HEK293 (cell line): Measurements from ENCODE around the gene SERGEF.

Experiments
- CTCF ChIA-PET: fragments of 350-600 bp; formaldehyde crosslinking; extraction: SDS; loops from one replicate; lab custom pipeline; 2021; ENCODE audit warnings: antibody characterized with exemption; lab: Yijun Ruan, JAX
- POLR2A ChIA-PET: fragments of 300-600 bp; formaldehyde crosslinking; extraction: SDS; loops from one replicate; lab custom pipeline; 2020; ENCODE audit warnings: antibody characterized with exemption, inconsistent platforms; lab: Yijun Ruan, JAX
- H3K27ac ChIP-seq: fragments of 200-500 bp; sonication (Bioruptor generic); 2 replicates; pipeline ENCODE4 v1.5.1; 2014; ENCODE audit warnings: low read depth, low read length, control low read depth, inconsistent platforms; ENCODE audit errors: extremely low read depth
- H3K36me3 ChIP-seq, 2 experiments: fragments of 200-500 bp in 1 of 2; sonication (Bioruptor generic) in 1 of 2; 1 replicate in 1 of 2; 2 replicates in 1 of 2; pipeline ENCODE4 v1.5.1; 2014 to 2017; ENCODE audit warnings: inconsistent platforms in 2 of 2, low read length in 2 of 2; ENCODE audit not compliant: control insufficient read depth in 2 of 2, insufficient read depth in 1 of 2
- H3K4me1 ChIP-seq: fragments of 200-500 bp; sonication (Bioruptor generic); 2 replicates; pipeline ENCODE4 v1.5.1; 2014; ENCODE audit warnings: mild to moderate bottlenecking, low read length, inconsistent platforms; ENCODE audit not compliant: control insufficient read depth, insufficient read depth
- H3K4me3 ChIP-seq: 2 replicates; pipeline ENCODE4 v1.5.1; 2011; ENCODE audit warnings: low read depth, mild to moderate bottlenecking, control low read depth, low read length, moderate library complexity
- H3K9me3 ChIP-seq: fragments of 200-500 bp; sonication (Bioruptor generic); 2 replicates; pipeline ENCODE4 v1.5.1; 2014; ENCODE audit warnings: low read depth, low read length, inconsistent platforms; ENCODE audit not compliant: control insufficient read depth, insufficient read depth
- GLI2 ChIP-seq: fragments of 450-650 bp; formaldehyde crosslinking; IDR thresholded peaks from 2 replicates; pipeline ENCODE4; 2017; ENCODE audit warnings: missing biosample characterization, missing genetic modification characterization, low read depth, borderline replicate concordance
- HOXD13 ChIP-seq: sonication (generic); formaldehyde crosslinking; IDR thresholded peaks from 2 replicates; pipeline ENCODE4 v1.8.0; 2022; ENCODE audit warnings: missing genetic modification reagents, borderline replicate concordance
- KLF10 ChIP-seq: fragments of 450-650 bp; IDR thresholded peaks from 2 replicates; pipeline ENCODE4 v1.5.1; 2018; ENCODE audit warnings: missing biosample characterization, mild to moderate bottlenecking, missing genetic modification characterization
- KLF8 ChIP-seq: fragments of 450-650 bp; formaldehyde crosslinking; IDR thresholded peaks from 2 replicates; pipeline ENCODE4 v1.5.1; 2016; ENCODE audit warnings: missing biosample characterization, missing genetic modification characterization
- PRDM2 ChIP-seq: fragments of 450-650 bp; formaldehyde crosslinking; IDR thresholded peaks from 2 replicates; pipeline ENCODE4 v1.5.1; 2016; ENCODE audit warnings: missing biosample characterization, missing genetic modification characterization, borderline replicate concordance
- SCRT2 ChIP-seq: fragments of 450-650 bp; formaldehyde crosslinking; IDR thresholded peaks from 2 replicates; pipeline ENCODE4 v1.5.1; 2016; ENCODE audit warnings: missing biosample characterization, missing genetic modification characterization
- ZFHX2 ChIP-seq: fragments of 450-650 bp; formaldehyde crosslinking; conservative IDR thresholded peaks from 2 replicates; pipeline ENCODE4 v1.5.1; 2016; ENCODE audit warnings: missing biosample characterization, missing genetic modification characterization
- ZFP3 ChIP-seq: fragments of 450-650 bp; formaldehyde crosslinking; IDR thresholded peaks from 2 replicates; pipeline ENCODE4 v1.5.1; 2016; ENCODE audit warnings: low read depth, missing biosample characterization, missing genetic modification characterization
- ZNF140 ChIP-seq: fragments of 450-650 bp; formaldehyde crosslinking; IDR thresholded peaks from 2 replicates; pipeline ENCODE4 v1.5.1; 2016; ENCODE audit warnings: missing biosample characterization, missing genetic modification characterization
- ZNF473 ChIP-seq: fragments of 450-650 bp; formaldehyde crosslinking; IDR thresholded peaks from 2 replicates; pipeline ENCODE4 v1.5.1; 2017; ENCODE audit warnings: missing biosample characterization, missing genetic modification characterization
- ZNF521 ChIP-seq: fragments of 450-650 bp; formaldehyde crosslinking; IDR thresholded peaks from 2 replicates; pipeline ENCODE4 v1.5.1; 2017; ENCODE audit warnings: missing biosample characterization, mild to moderate bottlenecking, missing genetic modification characterization
- ZNF629 ChIP-seq: fragments of 450-650 bp; formaldehyde crosslinking; IDR thresholded peaks from 2 replicates; pipeline ENCODE4 v1.5.1; 2017; ENCODE audit warnings: missing biosample characterization, missing genetic modification characterization
- ZNF707 ChIP-seq: fragments of 450-650 bp; formaldehyde crosslinking; IDR thresholded peaks from 2 replicates; pipeline ENCODE4 v1.5.1; 2016; ENCODE audit warnings: missing biosample characterization, missing genetic modification characterization
- ZNF777 ChIP-seq: fragments of 450-650 bp; formaldehyde crosslinking; IDR thresholded peaks from 2 replicates; pipeline ENCODE4 v1.5.1; 2017; ENCODE audit warnings: missing biosample characterization, missing genetic modification characterization, borderline replicate concordance
- ZSCAN23 ChIP-seq: fragments of 450-650 bp; formaldehyde crosslinking; IDR thresholded peaks from 2 replicates; pipeline ENCODE4 v1.5.1; 2016; ENCODE audit warnings: missing biosample characterization, missing genetic modification characterization
- TF ChIP-seq, protein P1 (sequence below): fragments of 450-650 bp; formaldehyde crosslinking; IDR thresholded peaks from 2 replicates; pipeline ENCODE4 v1.5.1; 2017; ENCODE audit warnings: missing biosample characterization, missing genetic modification characterization
- TF ChIP-seq, protein P2 (sequence below): fragments of 450-650 bp; formaldehyde crosslinking; IDR thresholded peaks from 2 replicates; pipeline ENCODE4 v1.5.1; 2016; ENCODE audit warnings: missing biosample characterization, missing genetic modification characterization, borderline replicate concordance
- TF ChIP-seq, protein P3 (sequence below): fragments of 450-650 bp; formaldehyde crosslinking; conservative IDR thresholded peaks from 2 replicates; pipeline ENCODE4 v1.5.1; 2016; ENCODE audit warnings: low read depth, missing biosample characterization, missing genetic modification characterization

Gene SERGEF

DNA sequence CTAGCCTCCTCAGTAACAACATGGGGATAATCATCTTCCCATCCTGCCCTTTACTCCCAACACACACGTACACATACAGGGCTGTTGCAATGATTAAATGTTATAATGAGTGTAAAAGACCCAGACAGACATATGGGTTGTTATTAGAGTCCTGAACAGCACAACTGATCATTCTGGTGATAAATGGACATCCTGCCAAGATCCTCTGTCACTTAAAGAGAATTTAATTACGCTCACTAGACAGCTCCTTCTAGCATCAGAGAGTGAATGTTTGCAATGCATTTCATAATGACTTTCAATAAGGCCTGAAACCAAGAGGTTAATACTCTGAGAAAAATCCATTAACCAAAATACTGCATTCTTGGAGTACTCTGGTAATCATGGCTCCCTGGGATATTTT lies 162.5 kb downstream of the SERGEF start:
- H3K4me1 ChIP-seq = no peaks in the 10 kb centered on the region
- no peak overlapping the region for H3K27ac ChIP-seq
- POLR2A ChIA-PET = no interaction called here
- TF ChIP-seq, protein P1, sequence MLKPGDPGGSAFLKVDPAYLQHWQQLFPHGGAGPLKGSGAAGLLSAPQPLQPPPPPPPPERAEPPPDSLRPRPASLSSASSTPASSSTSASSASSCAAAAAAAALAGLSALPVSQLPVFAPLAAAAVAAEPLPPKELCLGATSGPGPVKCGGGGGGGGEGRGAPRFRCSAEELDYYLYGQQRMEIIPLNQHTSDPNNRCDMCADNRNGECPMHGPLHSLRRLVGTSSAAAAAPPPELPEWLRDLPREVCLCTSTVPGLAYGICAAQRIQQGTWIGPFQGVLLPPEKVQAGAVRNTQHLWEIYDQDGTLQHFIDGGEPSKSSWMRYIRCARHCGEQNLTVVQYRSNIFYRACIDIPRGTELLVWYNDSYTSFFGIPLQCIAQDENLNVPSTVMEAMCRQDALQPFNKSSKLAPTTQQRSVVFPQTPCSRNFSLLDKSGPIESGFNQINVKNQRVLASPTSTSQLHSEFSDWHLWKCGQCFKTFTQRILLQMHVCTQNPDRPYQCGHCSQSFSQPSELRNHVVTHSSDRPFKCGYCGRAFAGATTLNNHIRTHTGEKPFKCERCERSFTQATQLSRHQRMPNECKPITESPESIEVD (tag by site-specific recombination) = no peak
- no peak for TF ChIP-seq KLF8 (tag by site-specific recombination)
- no peak for TF ChIP-seq GLI2 (tag by site-specific recombination)
- TF ChIP-seq ZFP3 (tag by site-specific recombination) = no peak
- TF ChIP-seq SCRT2 (tag by site-specific recombination) = no peak
- no peak for TF ChIP-seq ZNF777 (tag by site-specific recombination)
- TF ChIP-seq, protein P2, sequence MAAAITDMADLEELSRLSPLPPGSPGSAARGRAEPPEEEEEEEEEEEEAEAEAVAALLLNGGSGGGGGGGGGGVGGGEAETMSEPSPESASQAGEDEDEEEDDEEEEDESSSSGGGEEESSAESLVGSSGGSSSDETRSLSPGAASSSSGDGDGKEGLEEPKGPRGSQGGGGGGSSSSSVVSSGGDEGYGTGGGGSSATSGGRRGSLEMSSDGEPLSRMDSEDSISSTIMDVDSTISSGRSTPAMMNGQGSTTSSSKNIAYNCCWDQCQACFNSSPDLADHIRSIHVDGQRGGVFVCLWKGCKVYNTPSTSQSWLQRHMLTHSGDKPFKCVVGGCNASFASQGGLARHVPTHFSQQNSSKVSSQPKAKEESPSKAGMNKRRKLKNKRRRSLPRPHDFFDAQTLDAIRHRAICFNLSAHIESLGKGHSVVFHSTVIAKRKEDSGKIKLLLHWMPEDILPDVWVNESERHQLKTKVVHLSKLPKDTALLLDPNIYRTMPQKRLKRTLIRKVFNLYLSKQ (tag by site-specific recombination) = no peak
- no peak for TF ChIP-seq ZNF629 (tag by site-specific recombination)
- no peak for TF ChIP-seq HOXD13 (CRISPR knock-in tag)
- TF ChIP-seq KLF10 (tag by site-specific recombination) = no peak
- no peak for TF ChIP-seq ZNF521
- TF ChIP-seq, all 188 proteins: peak for 0
- no peak overlapping the region for H3K4me3 ChIP-seq
- no peaks in the 10 kb centered on the region for H3K9me3 ChIP-seq
- H3K36me3 ChIP-seq = no peaks in the 10 kb centered on the region
- CTCF ChIA-PET = interaction anchor here (0.7 to 3.6 kb wide), 5 partner anchors 13 to 257 kb away, joined by 3 to 24 read pairs (median 4); no protein-coding TSS in a partner anchor

GRCh38 chr11:17848715-17849114 lies 164.1 kb downstream of the SERGEF start:
- ChIA-PET CTCF (interaction anchor here (0.6 to 3.6 kb wide), 8 partner anchors 8 to 302 kb away, joined by 3 to 24 read pairs (median 5); no protein-coding TSS in a partner anchor), POLR2A (no interaction called here)
- Histone ChIP-seq H3K9me3 (no peaks in the 10 kb centered on the region), H3K4me3 (no peak overlapping the region), H3K36me3 (no peaks in the 10 kb centered on the region), H3K4me1 (no peaks in the 10 kb centered on the region), H3K27ac (no peak overlapping the region)
- TF ChIP-seq, protein P3, sequence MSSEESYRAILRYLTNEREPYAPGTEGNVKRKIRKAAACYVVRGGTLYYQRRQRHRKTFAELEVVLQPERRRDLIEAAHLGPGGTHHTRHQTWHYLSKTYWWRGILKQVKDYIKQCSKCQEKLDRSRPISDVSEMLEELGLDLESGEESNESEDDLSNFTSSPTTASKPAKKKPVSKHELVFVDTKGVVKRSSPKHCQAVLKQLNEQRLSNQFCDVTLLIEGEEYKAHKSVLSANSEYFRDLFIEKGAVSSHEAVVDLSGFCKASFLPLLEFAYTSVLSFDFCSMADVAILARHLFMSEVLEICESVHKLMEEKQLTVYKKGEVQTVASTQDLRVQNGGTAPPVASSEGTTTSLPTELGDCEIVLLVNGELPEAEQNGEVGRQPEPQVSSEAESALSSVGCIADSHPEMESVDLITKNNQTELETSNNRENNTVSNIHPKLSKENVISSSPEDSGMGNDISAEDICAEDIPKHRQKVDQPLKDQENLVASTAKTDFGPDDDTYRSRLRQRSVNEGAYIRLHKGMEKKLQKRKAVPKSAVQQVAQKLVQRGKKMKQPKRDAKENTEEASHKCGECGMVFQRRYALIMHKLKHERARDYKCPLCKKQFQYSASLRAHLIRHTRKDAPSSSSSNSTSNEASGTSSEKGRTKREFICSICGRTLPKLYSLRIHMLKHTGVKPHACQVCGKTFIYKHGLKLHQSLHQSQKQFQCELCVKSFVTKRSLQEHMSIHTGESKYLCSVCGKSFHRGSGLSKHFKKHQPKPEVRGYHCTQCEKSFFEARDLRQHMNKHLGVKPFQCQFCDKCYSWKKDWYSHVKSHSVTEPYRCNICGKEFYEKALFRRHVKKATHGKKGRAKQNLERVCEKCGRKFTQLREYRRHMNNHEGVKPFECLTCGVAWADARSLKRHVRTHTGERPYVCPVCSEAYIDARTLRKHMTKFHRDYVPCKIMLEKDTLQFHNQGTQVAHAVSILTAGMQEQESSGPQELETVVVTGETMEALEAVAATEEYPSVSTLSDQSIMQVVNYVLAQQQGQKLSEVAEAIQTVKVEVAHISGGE (tag by site-specific recombination) = no peak
- TF ChIP-seq ZNF707 (tag by site-specific recombination) (no peak), ZNF140 (tag by site-specific recombination) (no peak), ZSCAN23 (tag by site-specific recombination) (no peak), ZNF473 (tag by site-specific recombination) (no peak), ZFHX2 (tag by site-specific recombination) (no peak), PRDM2 (tag by site-specific recombination) (no peak)
